HG03066 (cell line): ENCODE measurements around the gene ARMC6.
"Not testable (repeated sequence)": the region's sequence is repeated elsewhere in the genome, so short reads cannot be mapped to it uniquely, and the experiment has no call there.

Source experiments
- ATAC-seq: cut with Tn5 transposase; IDR thresholded peaks from one replicate; pipeline ENCODE4 v1.9.1; 2021; ENCODE audit warnings: low read depth; ENCODE audit not compliant: unreplicated experiment

ARMC6 gene

DNA sequence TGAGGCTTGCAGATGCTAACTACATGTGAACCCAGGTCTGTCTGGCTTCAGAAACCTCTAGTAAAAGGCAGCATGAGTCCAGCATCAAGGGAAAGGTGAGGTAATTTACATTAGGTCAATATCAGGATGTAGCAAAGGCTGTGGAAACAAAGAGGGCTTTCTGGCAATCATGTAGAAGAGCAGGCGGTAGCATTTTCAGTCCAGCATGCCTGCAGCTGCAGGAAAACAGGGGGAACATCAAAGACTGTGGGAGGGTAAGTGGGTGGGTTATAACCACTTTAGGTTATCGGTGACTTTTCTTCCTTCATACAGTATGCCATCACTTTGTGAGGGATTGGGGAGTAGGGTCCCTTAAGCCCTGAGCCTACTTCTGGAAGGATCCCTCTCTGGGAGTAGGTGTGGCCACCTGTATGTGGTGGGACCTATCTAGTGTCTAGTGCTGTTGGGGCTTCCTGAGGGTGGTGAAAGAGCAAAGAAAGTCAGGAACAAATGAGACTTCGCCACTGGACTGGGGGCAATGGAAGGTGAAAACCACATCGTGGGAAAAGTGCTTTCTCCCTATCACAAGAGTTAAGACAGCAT lies 10.9 kb upstream of the ARMC6 start:
- no peak for ATAC-seq

- ATAC-seq: not testable (repeated sequence)
These were observed 10.0 kb upstream of the ARMC6 start for GRCh38 chr19:19023376-19023775.

DNA sequence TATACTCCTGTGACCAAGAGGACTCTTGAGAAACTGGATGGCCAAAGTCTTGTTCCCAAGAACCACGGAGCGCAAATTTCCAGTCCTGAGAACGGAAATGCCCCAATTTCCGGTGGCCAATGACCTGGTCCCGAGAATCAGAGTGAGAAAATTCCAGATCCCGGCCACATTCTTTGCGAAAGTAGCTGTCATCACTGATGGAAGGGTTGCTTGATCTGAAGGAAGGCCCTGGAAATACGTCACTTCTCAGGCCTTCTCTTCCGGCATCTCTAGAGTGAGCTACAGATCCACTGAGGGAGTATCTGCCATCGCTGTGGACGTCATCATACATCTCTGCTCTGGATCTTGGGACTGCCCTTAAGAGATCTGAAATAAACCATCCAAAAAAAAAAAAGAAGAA lies 7.5 kb upstream of the ARMC6 start:
- ATAC-seq: no peak

DNA sequence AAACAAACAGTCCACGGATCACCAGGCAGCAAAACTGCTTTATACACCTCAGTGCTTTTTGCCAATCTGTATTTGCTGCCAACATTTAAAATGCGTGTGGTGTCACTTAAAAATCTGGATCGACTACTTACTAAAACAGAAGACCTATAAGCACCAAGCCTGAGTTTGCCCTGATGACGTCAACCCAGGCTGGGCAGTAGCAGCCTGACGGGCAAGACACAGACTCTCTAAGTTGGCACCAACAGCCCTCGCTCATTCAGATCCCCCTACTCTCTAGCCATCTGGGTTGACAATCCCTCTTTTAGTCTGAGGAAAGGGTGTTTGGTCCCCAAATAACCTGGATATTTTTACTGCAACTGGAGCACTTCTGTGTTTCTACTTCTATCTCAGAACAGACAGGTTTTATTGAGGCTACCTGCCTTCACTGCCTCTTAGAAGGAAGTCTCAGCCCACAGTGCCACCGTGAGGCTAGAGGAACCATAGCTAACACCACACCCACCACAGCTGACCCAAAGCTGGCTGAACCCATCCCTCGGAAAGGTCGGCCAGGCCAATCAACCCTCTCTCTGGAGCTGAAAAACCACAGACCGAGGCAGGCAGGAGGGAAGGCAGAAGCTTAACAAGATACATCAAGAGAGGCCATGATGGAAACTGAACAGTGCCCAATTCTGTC lies 7.0 kb upstream of the ARMC6 start:
- ATAC-seq: no peak

DNA sequence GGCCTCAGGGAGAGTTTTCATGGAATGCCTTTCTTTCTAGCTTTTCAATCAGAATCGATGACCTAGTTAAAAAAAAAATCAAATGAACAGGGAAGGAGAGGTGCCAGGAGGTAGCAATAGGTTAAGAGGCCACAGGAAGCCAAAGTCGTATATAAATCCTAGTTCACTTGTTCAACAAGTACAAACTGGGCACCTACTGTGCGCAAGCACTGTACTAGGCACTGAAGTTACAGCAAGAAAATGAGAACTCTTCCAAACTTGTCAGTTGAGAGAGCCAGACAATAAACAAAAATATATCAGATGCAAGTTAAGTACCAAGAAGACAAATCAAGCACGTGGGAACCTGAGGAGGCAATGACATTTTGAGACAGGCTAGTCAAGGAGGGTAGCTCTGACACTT lies 6.2 kb upstream of the ARMC6 start:
- no peak for ATAC-seq

DNA sequence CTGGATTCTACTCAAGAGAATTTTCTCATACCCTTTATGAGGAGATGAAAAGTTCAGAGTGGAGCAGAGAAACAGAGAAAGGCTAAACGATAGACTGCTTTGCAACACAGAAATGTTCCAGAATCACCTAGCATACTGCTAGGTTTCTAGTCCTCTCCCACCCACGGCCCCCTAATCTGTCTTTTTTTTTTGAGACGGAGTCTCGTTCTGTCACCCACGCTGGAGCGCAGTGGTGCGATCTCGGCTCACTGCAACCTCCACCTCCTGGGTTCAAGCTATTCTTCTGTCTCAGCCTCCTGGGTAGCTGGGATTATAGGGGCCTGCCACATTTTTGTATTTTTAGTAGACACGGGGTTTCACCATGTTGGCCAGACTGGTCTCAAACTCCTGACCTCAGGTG lies 4.9 kb upstream of the ARMC6 start:
- no peak for ATAC-seq

- no peak for ATAC-seq
These were observed 1.5 kb upstream of the ARMC6 start for GRCh38 chr19:19031891-19032290.

GRCh38 chr19:19032420-19033175 lies 805 bp upstream of the ARMC6 start:
- peak; percentile 49 for ATAC-seq

DNA sequence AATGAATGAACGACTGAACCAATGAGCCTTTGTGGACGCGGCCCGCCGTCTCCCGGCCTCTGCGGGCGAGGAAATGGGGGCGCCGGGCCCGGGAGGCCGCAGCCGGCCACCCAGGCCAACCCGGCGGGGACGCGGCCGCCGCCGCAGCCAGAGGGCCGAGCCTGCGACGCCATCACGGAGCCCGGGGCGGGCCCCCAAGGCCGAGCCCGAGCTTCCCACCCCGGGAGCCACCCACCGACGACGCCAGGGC lies 302 bp upstream of the ARMC6 start:
- no peak for ATAC-seq

- ATAC-seq: peak; percentile 36
These were observed 811 bp downstream of the ARMC6 start for GRCh38 chr19:19034204-19034624.

DNA sequence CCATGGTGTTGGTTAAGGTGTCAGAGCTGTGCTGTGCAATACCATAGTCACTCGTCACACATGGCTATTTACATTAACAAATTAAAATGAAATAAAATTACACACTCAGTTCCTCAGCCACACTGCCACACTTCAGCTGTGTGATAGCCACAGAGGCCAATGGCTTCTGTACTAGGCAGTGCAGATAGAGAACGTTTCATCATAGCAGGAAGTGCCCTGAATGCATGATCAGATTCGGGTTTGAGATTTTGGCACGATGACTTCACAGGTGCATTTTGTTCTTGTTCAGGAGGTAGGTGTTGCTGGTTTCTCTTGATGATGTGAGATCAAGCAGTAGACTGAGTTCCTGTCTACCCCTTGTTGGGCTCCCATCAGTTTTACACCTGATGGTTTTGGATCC lies 6.5 kb downstream of the ARMC6 start:
- ATAC-seq: no peak

- ATAC-seq: no peak
These were observed 7.0 kb downstream of the ARMC6 start for GRCh38 chr19:19040417-19040816.

DNA sequence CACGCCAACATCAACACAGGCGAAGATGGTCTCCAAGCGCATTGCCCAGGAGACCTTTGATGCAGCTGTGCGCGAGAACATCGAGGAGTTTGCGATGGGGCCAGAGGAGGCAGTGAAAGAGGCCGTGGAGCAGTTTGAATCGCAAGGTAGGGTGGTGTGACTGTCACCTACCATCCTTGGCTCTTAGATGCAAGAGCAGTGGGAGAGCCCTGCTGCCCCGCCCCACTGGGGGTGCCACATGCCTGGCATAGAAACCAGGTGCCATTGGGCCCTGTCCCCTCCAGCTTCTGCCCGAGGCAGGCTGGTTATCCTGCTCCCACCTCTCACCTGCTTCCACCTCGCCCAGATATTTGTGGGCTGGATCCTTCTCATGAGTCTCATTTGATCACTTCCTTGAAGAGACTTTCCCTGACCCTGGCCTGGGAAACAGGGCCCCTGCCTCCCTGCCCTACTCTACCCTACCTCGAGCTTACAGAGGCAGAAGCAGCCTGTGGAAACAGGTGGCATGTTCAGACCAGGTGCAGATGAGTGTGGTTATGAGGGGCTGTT lies 9.4 kb downstream of the ARMC6 start:
- no peak for ATAC-seq

DNA sequence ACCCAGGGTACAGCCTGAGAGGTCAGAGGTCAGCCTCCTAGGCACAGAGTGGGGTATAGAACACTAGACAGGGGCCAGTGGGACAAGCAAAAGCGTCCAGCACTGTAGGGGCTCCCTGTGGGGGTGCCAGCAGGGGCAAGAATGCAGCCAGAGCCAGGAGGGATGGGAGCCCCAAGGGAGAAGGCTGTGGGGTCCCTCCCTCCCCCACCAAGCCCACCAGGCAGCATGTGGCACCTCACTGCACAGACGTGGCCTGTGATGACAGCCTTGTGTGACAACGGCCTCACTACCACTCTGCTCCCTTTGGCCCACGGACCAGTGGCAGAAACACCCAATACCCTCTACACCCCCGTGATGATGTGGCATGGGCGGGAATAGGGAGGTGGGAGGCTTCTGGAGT lies 10.1 kb downstream of the ARMC6 start:
- no peak for ATAC-seq

GRCh38 chr19:19043881-19044280 lies 10.5 kb downstream of the ARMC6 start:
- ATAC-seq: no peak

DNA sequence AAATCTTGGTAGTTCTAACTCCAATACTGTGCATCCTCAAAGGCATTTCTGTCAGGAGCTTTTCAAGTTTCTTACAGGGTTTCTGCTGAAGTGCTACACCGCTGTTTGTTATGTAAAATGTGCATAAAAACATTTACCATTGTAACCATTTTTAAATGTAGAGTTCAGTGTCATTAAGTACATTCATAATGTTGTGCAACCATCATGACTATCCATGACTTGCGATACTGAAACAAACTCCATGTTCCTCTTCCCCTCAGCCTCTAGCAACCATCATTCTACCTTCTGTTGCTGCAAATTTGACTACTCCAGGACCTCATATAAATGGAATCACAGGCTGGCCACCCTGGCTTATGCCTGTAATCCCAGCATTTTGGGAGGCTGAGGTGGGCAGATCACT lies 16.0 kb downstream of the ARMC6 start:
- ATAC-seq: no peak

DNA sequence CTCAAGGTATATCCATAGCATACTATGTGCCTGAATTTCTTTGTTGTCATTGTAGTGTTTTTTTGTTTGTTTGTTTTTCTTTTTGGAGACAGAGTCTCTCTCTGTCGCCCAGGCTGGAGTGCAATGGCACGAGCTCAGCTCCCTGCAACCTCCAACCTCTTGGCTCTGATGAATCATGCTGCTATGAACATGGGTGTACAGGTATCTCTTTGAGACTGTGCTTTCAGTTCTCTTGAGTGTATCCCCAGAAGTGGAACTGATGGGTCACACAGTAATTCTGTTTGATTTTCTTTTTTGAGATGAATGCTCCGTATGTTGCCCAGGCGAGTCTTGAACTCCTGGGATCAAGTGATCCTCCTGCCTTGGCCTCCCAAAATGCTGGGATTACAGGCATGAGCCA lies 16.7 kb downstream of the ARMC6 start:
- ATAC-seq: no peak

DNA sequence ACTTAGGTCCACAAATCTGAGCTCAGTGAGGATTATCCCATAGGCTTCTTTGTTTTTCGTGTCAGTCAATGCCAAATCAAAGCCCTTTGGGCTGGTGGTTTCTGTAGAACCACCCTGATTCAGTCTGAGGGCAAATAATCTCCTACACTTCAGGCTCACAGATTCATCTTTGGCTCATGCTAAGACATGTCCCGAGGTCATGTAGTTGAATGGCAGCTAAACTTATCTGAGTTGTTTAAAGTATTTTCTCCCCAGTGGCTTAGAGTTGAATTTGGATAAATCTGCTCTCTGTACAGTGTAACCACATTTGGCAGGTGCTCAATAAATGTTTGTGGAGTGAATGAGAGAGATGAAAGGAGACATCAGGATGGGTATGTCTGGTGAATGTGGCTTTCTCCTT lies 17.3 kb downstream of the ARMC6 start:
- ATAC-seq: no peak

DNA sequence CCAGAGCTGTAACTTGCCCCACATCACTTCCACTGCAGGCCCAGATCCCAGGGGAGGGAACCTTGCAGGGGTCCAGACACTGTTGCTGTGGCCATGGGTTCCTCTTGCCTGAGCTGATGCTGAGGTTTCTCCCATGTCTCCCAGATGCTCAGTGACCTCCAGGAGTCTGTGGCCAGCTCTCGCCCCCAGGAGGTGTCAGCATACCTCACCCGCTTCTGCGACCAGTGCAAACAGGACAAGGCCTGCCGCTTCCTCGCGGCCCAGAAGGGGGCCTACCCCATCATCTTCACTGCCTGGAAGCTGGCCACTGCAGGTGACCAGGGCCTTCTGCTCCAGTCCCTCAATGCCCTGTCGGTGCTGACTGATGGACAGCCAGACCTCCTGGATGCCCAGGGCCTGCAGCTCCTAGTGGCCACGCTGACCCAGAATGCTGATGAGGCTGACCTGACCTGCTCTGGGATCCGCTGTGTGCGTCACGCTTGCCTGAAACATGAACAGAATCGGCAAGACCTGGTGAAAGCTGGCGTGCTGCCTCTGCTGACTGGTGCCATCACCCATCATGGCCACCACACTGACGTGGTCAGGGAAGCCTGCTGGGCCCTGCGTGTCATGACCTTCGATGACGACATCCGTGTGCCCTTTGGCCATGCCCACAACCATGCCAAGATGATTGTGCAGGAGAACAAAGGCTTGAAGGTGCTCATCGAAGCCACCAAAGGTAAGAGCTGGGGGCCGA lies 18.2 kb downstream of the ARMC6 start:
- no peak for ATAC-seq

- ATAC-seq: no peak
These were observed 19.5 kb downstream of the ARMC6 start for GRCh38 chr19:19052921-19053320.
